Thyroid gland (tissue), 4 donors: ENCODE measurements around the gene ZNFX1.

Experiments
- POLR2A ChIP-seq, 2 donors: fragments of 450-650 bp; IDR thresholded peaks; one replicate each; pipeline ENCODE4 v1.6.1; 2017; ENCODE audit warnings: antibody characterized with exemption in 2 of 2, mild to moderate bottlenecking in 2 of 2, moderate library complexity in 1 of 2
- TF ChIP-seq, protein P1 (sequence below), 6 experiments: fragments of 200-600 bp in 3 of 6; fragments of 450-650 bp in 3 of 6; sonication (generic) in 3 of 6; IDR thresholded peaks; one replicate each; pipeline ENCODE4 v1.5.1; 2016 to 2019; ENCODE audit warnings: antibody characterized with exemption in 6 of 6, mild to moderate bottlenecking in 2 of 6, inconsistent platforms in 1 of 6, moderate library complexity in 1 of 6

DNA sequence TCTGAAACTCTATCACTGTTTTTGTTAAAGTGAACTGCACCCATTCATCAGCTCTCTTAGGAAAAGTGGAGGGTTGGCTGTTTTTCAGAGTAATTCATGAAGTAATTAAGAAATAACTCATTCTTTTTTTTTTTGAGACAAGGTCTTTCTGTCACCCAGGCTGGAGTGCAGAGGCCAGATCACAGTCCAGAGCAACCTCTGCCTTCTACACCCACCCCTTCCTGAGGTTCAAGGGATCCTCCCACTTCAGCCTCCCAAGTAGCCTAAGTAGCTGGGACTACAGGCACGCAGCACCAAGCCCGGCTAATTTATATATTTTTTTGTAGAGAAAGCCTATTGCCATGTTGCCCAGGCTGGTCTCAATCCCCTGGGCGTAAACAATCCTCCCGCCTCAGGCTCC, 2.6 kb downstream of the ZNFX1 start:
- TF ChIP-seq, protein P1, sequence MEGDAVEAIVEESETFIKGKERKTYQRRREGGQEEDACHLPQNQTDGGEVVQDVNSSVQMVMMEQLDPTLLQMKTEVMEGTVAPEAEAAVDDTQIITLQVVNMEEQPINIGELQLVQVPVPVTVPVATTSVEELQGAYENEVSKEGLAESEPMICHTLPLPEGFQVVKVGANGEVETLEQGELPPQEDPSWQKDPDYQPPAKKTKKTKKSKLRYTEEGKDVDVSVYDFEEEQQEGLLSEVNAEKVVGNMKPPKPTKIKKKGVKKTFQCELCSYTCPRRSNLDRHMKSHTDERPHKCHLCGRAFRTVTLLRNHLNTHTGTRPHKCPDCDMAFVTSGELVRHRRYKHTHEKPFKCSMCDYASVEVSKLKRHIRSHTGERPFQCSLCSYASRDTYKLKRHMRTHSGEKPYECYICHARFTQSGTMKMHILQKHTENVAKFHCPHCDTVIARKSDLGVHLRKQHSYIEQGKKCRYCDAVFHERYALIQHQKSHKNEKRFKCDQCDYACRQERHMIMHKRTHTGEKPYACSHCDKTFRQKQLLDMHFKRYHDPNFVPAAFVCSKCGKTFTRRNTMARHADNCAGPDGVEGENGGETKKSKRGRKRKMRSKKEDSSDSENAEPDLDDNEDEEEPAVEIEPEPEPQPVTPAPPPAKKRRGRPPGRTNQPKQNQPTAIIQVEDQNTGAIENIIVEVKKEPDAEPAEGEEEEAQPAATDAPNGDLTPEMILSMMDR (IDR thresholded peaks at IDR 0.05), result no peak
- TF ChIP-seq POLR2A (IDR thresholded peaks at IDR 0.05), result no peak
